GF-D8 (cell line): Measurements from ENCODE around the gene FBXL20.

Experiments
- DNase-seq: peaks from one replicate; lab custom pipeline; 2025; lab: John Stamatoyannopoulos, UW

FBXL20 gene

GRCh38 chr17:39225308-39225958 is 176.0 kb downstream of the FBXL20 start, which contains the start of gene STAC2:
TSS of gene STAC2 (minus strand) at chr17:39225945. CDS start at chr17:39225502, 443 bp downstream.
- DNase-seq, result no peak

- no peak for DNase-seq
Observed at GRCh38 chr17:39224778-39225307, 176.6 kb downstream of the FBXL20 start.

- DNase-seq, result no peak
Observed at GRCh38 chr17:39223907-39224777, 177.3 kb downstream of the FBXL20 start.

- DNase-seq, result no peak
Observed at GRCh38 chr17:39222866-39223834, 178.3 kb downstream of the FBXL20 start.

GRCh38 chr17:39222151-39222550 is 179.3 kb downstream of the FBXL20 start:
- no peak for DNase-seq

- no peak for DNase-seq
Observed at GRCh38 chr17:39221572-39221971, 179.9 kb downstream of the FBXL20 start.

- no peak for DNase-seq
Observed at GRCh38 chr17:39219647-39220154, 181.7 kb downstream of the FBXL20 start.

GRCh38 chr17:39218906-39219305 is 182.5 kb downstream of the FBXL20 start:
- DNase-seq, result no peak

GRCh38 chr17:39217734-39218369 is 183.6 kb downstream of the FBXL20 start:
- DNase-seq, result no peak

GRCh38 chr17:39213852-39214251 is 187.6 kb downstream of the FBXL20 start:
- no peak for DNase-seq

- no peak for DNase-seq
Observed at GRCh38 chr17:39212841-39213480, 188.5 kb downstream of the FBXL20 start.

GRCh38 chr17:39212195-39212810 is 189.1 kb downstream of the FBXL20 start:
- DNase-seq, result no peak

GRCh38 chr17:39210093-39210434 is 191.4 kb downstream of the FBXL20 start:
- no peak for DNase-seq

GRCh38 chr17:39209317-39210092 is 191.9 kb downstream of the FBXL20 start:
- no peak for DNase-seq

- peak; percentile 44 for DNase-seq
Observed at GRCh38 chr17:39208893-39209292, 192.5 kb downstream of the FBXL20 start.

- no peak for DNase-seq
Observed at GRCh38 chr17:39208136-39208535, 193.3 kb downstream of the FBXL20 start.

- no peak for DNase-seq
Observed at GRCh38 chr17:39205112-39205526, 196.3 kb downstream of the FBXL20 start.

- no peak for DNase-seq
Observed at GRCh38 chr17:39204245-39204644, 197.2 kb downstream of the FBXL20 start.
